IMR-90 (cell line): ENCODE measurements around the gene ADARB2. TPM values are rescaled to one million over a fixed set of nuclear protein-coding genes. Genes with fewer than 3 reads are reported as not detected.

Experiments
- ATAC-seq: fragments of 200-7000 bp; cut with Tn5 transposase; 2 replicates; pipeline ENCODE4 v1.9.1; 2020; ENCODE audit warnings: low read depth, mild to moderate bottlenecking, moderate library complexity
- BruUV-seq: library from RNA; stranded (reverse); fragments of 400-500 nt; replicated peaks from 2 replicates; lab custom pipeline; 2021; lab: Mats Ljungman, UMichigan
- CTCF ChIA-PET: fragments of 300-600 bp; formaldehyde crosslinking; extraction: SDS; loops from one replicate; lab custom pipeline; 2021; ENCODE audit warnings: antibody characterized with exemption; lab: Yijun Ruan, JAX
- POLR2A ChIA-PET: fragments of 300-600 bp; sonication (Branson Sonifier 250); formaldehyde crosslinking; loops from one replicate; lab custom pipeline; 2022; ENCODE audit warnings: antibody characterized with exemption; ENCODE audit not compliant: unreplicated experiment; lab: Charles Lee
- DNase-seq: peaks from one replicate; pipeline ENCODE4 v3.0.0; 2013
- H2AFZ ChIP-seq: replicated peaks from 2 replicates; pipeline ENCODE3; 2013; ENCODE audit warnings: low read length, mild to moderate bottlenecking; ENCODE audit not compliant: poor library complexity
- H2AK5ac ChIP-seq: 2 replicates; pipeline ENCODE4 v1.6.1; 2013; ENCODE audit warnings: low read depth, low read length, inconsistent platforms
- H2AK9ac ChIP-seq: replicated peaks from 2 replicates; pipeline ENCODE3; 2013; ENCODE audit warnings: mild to moderate bottlenecking, low read depth, low read length, moderate library complexity; ENCODE audit not compliant: poor library complexity
- H2BK120ac ChIP-seq: 2 replicates; pipeline ENCODE4 v1.6.1; 2013; ENCODE audit warnings: low read depth, low read length, inconsistent platforms
- H2BK15ac ChIP-seq: 3 replicates; pipeline ENCODE4 v1.6.1; 2013; ENCODE audit warnings: low read depth, low read length, inconsistent platforms
- H2BK20ac ChIP-seq: 2 replicates; pipeline ENCODE4 v1.6.1; 2013; ENCODE audit warnings: low read depth, mild to moderate bottlenecking, inconsistent platforms, low read length, moderate library complexity
- H2BK5ac ChIP-seq: 2 replicates; pipeline ENCODE4 v1.6.1; 2013; ENCODE audit warnings: mild to moderate bottlenecking, low read depth, low read length, inconsistent platforms; ENCODE audit not compliant: poor library complexity, severe bottlenecking
- H3K14ac ChIP-seq: replicated peaks from 2 replicates; pipeline ENCODE4 v1.6.1; 2013; ENCODE audit warnings: low read depth, low read length, inconsistent platforms
- H3K18ac ChIP-seq: 2 replicates; pipeline ENCODE4 v1.6.1; 2013; ENCODE audit warnings: low read depth, low read length, control low read depth
- H3K23ac ChIP-seq: 2 replicates; pipeline ENCODE4 v1.6.1; 2013; ENCODE audit warnings: low read depth, low read length, inconsistent platforms
- H3K27ac ChIP-seq: 2 replicates; pipeline ENCODE4 v1.5.1; 2013; ENCODE audit warnings: mild to moderate bottlenecking, control low read depth, low read length; ENCODE audit not compliant: insufficient read depth
- H3K27me3 ChIP-seq: 2 replicates; pipeline ENCODE4 v1.6.1; 2013; ENCODE audit warnings: low read length; ENCODE audit not compliant: control insufficient read depth, insufficient read depth
- H3K36me3 ChIP-seq: 2 replicates; pipeline ENCODE4 v1.6.1; 2013; ENCODE audit warnings: low read length, mixed read lengths; ENCODE audit not compliant: control insufficient read depth, insufficient read depth
- H3K4ac ChIP-seq: 2 replicates; pipeline ENCODE4 v1.6.1; 2013; ENCODE audit warnings: low read depth, low read length, inconsistent platforms
- H3K4me1 ChIP-seq: 2 replicates; pipeline ENCODE4 v1.6.1; 2013; ENCODE audit warnings: low read length, mixed read lengths; ENCODE audit not compliant: control insufficient read depth, insufficient read depth
- H3K4me2 ChIP-seq: 2 replicates; pipeline ENCODE4 v1.6.1; 2013; ENCODE audit warnings: low read depth, mild to moderate bottlenecking, control low read depth, low read length, moderate library complexity
- H3K4me3 ChIP-seq: 2 replicates; pipeline ENCODE4 v1.5.1; 2013; ENCODE audit warnings: low read depth, mild to moderate bottlenecking, control low read depth, low read length, moderate library complexity; ENCODE audit not compliant: insufficient read depth
- H3K56ac ChIP-seq: 2 replicates; pipeline ENCODE4 v1.6.1; 2013; ENCODE audit warnings: low read length, inconsistent platforms; ENCODE audit not compliant: insufficient read depth; ENCODE audit errors: extremely low read depth
- H3K79me1 ChIP-seq, 2 experiments: 2 replicates each; pipeline ENCODE4 v1.6.1; 2013; ENCODE audit warnings: low read length in 2 of 2, inconsistent platforms in 1 of 2, low read depth in 1 of 2
- H3K9ac ChIP-seq: 2 replicates; pipeline ENCODE4 v1.6.1; 2013; ENCODE audit warnings: low read depth, low read length, control low read depth
- H3K9me1 ChIP-seq: 2 replicates; pipeline ENCODE4 v1.6.1; 2013; ENCODE audit warnings: low read length, inconsistent platforms; ENCODE audit not compliant: insufficient read depth
- H3K9me3 ChIP-seq: 2 replicates; pipeline ENCODE4 v1.6.1; 2013; ENCODE audit warnings: low read length; ENCODE audit not compliant: control insufficient read depth, insufficient read depth
- H4K20me1 ChIP-seq: 2 replicates; pipeline ENCODE4 v1.6.1; 2013; ENCODE audit warnings: low read length, inconsistent platforms; ENCODE audit not compliant: insufficient read depth
- H4K5ac ChIP-seq: 2 replicates; pipeline ENCODE4 v1.6.1; 2013; ENCODE audit warnings: mild to moderate bottlenecking, low read depth, low read length, control low read depth
- H4K8ac ChIP-seq, 2 experiments: 2 replicates each; pipeline ENCODE4 v1.6.1; 2013; ENCODE audit warnings: low read depth in 2 of 2, low read length in 2 of 2, control low read depth in 1 of 2, inconsistent platforms in 1 of 2
- H4K91ac ChIP-seq: 2 replicates; pipeline ENCODE4 v1.6.1; 2013; ENCODE audit warnings: low read depth, low read length, inconsistent platforms; ENCODE audit not compliant: insufficient read depth
- BHLHE40 ChIP-seq: fragments of 150-350 bp; IDR thresholded peaks from 2 replicates; pipeline ENCODE4 v1.6.1; 2016; ENCODE audit warnings: mild to moderate bottlenecking, low read depth, low read length
- CEBPB ChIP-seq: IDR thresholded peaks from 2 replicates; pipeline ENCODE4 v1.6.1; 2012; ENCODE audit warnings: low read depth, low read length, improper control_type of control experiment
- CHD1 ChIP-seq: IDR thresholded peaks from 2 replicates; pipeline ENCODE4 v1.6.1; 2012; ENCODE audit warnings: low read depth, low read length, improper control_type of control experiment
- CTCF ChIP-seq: conservative IDR thresholded peaks from 2 replicates; pipeline ENCODE4 v1.5.1; 2012; ENCODE audit warnings: mild to moderate bottlenecking, low read depth, low read length, improper control_type of control experiment
- FOS ChIP-seq: fragments of 150-350 bp; IDR thresholded peaks from 2 replicates; pipeline ENCODE4 v1.6.1; 2016; ENCODE audit warnings: low read depth, low read length
- MAFK ChIP-seq: IDR thresholded peaks from 2 replicates; pipeline ENCODE4 v1.6.1; 2012; ENCODE audit warnings: low read depth, low read length, improper control_type of control experiment
- MAZ ChIP-seq: IDR thresholded peaks from 2 replicates; pipeline ENCODE4 v1.6.1; 2012; ENCODE audit warnings: low read depth, mild to moderate bottlenecking, low read length, improper control_type of control experiment, moderate library complexity, borderline replicate concordance
- MXI1 ChIP-seq: IDR thresholded peaks from 2 replicates; pipeline ENCODE4 v1.6.1; 2012; ENCODE audit warnings: low read depth, mild to moderate bottlenecking, low read length, moderate library complexity, borderline replicate concordance
- NFE2L2 ChIP-seq: fragments of 150-350 bp; IDR thresholded peaks from 2 replicates; pipeline ENCODE4 v1.6.1; 2016; ENCODE audit warnings: low read depth, mild to moderate bottlenecking, low read length
- POLR2A ChIP-seq: IDR thresholded peaks from 2 replicates; pipeline ENCODE4 v1.6.1; 2012; ENCODE audit warnings: mild to moderate bottlenecking, low read depth, low read length
- RAD21 ChIP-seq: IDR thresholded peaks from 2 replicates; pipeline ENCODE4 v1.6.1; 2012; ENCODE audit warnings: low read length, improper control_type of control experiment
- RCOR1 ChIP-seq: IDR thresholded peaks from 2 replicates; pipeline ENCODE4 v1.6.1; 2012; ENCODE audit warnings: mild to moderate bottlenecking, low read length, improper control_type of control experiment; ENCODE audit not compliant: insufficient replicate concordance
- RFX5 ChIP-seq: IDR thresholded peaks from 2 replicates; pipeline ENCODE4 v1.8.0; 2012; ENCODE audit warnings: low read depth, mild to moderate bottlenecking, low read length, moderate library complexity
- SMC3 ChIP-seq: fragments of 150-350 bp; IDR thresholded peaks from 2 replicates; pipeline ENCODE4 v1.6.1; 2016; ENCODE audit warnings: low read depth, mild to moderate bottlenecking, antibody characterized with exemption, low read length, moderate library complexity
- USF2 ChIP-seq: fragments of 150-350 bp; IDR thresholded peaks from 2 replicates; pipeline ENCODE4 v1.6.1; 2017; ENCODE audit warnings: mild to moderate bottlenecking, antibody characterized with exemption, low read length, low read depth
- WGBS, 2 experiments: methylation state at CpG; one replicate each; pipeline versions ENCODE4 v1.1.5 to v1.1.7; 2013; ENCODE audit warnings: missing lambda C conversion rate in 2 of 2; ENCODE audit not compliant: insufficient read length in 1 of 2; ENCODE audit errors: extremely low coverage in 2 of 2; 5-methylcytosine and 5-hydroxymethylcytosine counted together
- dilution Hi-C: fragments of 300-500 bp; cut with HindIII; formaldehyde crosslinking; loops from one replicate; pipeline ENCODE4 v1.14.3; 2018; ENCODE audit warnings: low sequenced_read_pairs; ENCODE audit not compliant: unreplicated experiment
- in situ Hi-C: fragments of 300-500 bp; cut with MboI; formaldehyde crosslinking; loops from 3 replicates; pipeline ENCODE4 v1.14.3; 2019; ENCODE audit warnings: low sequenced_read_pairs, inconsistent platforms, mixed read lengths
- intact Hi-C: fragments of 100-400 bp; cut with micrococcal nuclease; formaldehyde crosslinking; loops from 2 replicates; pipeline ENCODE4 v1.10.0; 2022
- polyA plus RNA-seq, 3 experiments: library from polyadenylated mRNA; depleted of rRNA; stranded (reverse); fragments of >200 nt; gene quantifications; 2 replicates each; pipeline ENCODE4 v1.2.3, GENCODE V29; 2012; ENCODE audit warnings: low replicate concordance in 1 of 3
- total RNA-seq: library from RNA; depleted of rRNA; stranded (reverse); fragments of >200 nt; gene quantifications from 2 replicates; pipeline ENCODE4 v1.2.3, GENCODE V29; 2012
- TF ChIP-seq, protein P1 (sequence below): fragments of 150-350 bp; IDR thresholded peaks from 2 replicates; pipeline ENCODE4 v1.6.1; 2016; ENCODE audit warnings: low read depth, mild to moderate bottlenecking, low read length, moderate library complexity, borderline replicate concordance

Gene ADARB2
- total and polyA plus RNA-seq, 2 of the 4 experiments (the other 2 are of a cell fraction) = not detected

- Histone ChIP-seq H3K27ac (no peak overlapping the region), H2BK120ac (no peak overlapping the region), H2AK5ac (no peak overlapping the region), H3K56ac (no peak overlapping the region), H3K23ac (no peak overlapping the region), H3K4me3 (no peak overlapping the region), H3K4ac (no peak overlapping the region), H3K9ac (no peak overlapping the region), H3K4me2 (no peak overlapping the region), H2BK20ac (no peak overlapping the region), H3K36me3 (no peaks in the 10 kb centered on the region), H3K14ac (no peak overlapping the region), H4K8ac (no peak overlapping the region), H4K5ac (no peak overlapping the region), H2AFZ (no peak overlapping the region), H3K9me1 (no peaks in the 10 kb centered on the region), H3K9me3 (peaks cover 27% of the 10 kb centered on the region), H3K79me1 (no peaks in the 10 kb centered on the region), H2BK15ac (no peak overlapping the region), H2AK9ac (no peak overlapping the region), H3K18ac (no peak overlapping the region), H4K20me1 (no peaks in the 10 kb centered on the region), H3K4me1 (no peaks in the 10 kb centered on the region), H3K27me3 (no peaks in the 10 kb centered on the region), H4K91ac (no peak overlapping the region), H2BK5ac (no peak overlapping the region)
- no TSS peak for BruUV-seq
- in situ Hi-C loops (no loop called here), dilution Hi-C loops (no loop called here), intact Hi-C loops (no loop called here)
- DNase-seq = no peak
- TF ChIP-seq RAD21 (no peak), MAFK (no peak), FOS (no peak), CEBPB (no peak), CTCF (no peak), USF2 (no peak), MXI1 (no peak), MAZ (no peak), RFX5 (no peak), RCOR1 (no peak), NFE2L2 (no peak), SMC3 (no peak), POLR2A (no peak), CHD1 (no peak), BHLHE40 (no peak)
- TF ChIP-seq, protein P1, sequence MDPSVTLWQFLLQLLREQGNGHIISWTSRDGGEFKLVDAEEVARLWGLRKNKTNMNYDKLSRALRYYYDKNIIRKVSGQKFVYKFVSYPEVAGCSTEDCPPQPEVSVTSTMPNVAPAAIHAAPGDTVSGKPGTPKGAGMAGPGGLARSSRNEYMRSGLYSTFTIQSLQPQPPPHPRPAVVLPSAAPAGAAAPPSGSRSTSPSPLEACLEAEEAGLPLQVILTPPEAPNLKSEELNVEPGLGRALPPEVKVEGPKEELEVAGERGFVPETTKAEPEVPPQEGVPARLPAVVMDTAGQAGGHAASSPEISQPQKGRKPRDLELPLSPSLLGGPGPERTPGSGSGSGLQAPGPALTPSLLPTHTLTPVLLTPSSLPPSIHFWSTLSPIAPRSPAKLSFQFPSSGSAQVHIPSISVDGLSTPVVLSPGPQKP = no peak
- WGBS, 2 experiments = no CpG with 5 or more reads among the region's 4 CpGs
- CTCF ChIA-PET = no interaction called here
- POLR2A ChIA-PET = no interaction called here
- no peak for ATAC-seq
Measured at GRCh38 chr10:1356349-1356748, 381.0 kb downstream of the ADARB2 start.
